SJCRH30 (cell line): Measurements from ENCODE around the gene NGEF. TPM values are rescaled to one million over a fixed set of nuclear protein-coding genes. Genes with fewer than 3 reads are reported as not detected.
"Not testable (repeated sequence)": the region's sequence is repeated elsewhere in the genome, so short reads cannot be mapped to it uniquely, and the experiment has no call there.

Experiments used
- DNase-seq, 2 experiments: peaks; one replicate each; pipeline ENCODE4 v3.0.0-alpha.2; 2015 to 2020
- H3K27ac ChIP-seq: fragments of 250-450 bp; sonication (Bioruptor Pico); 2 replicates; pipeline ENCODE4 v1.5.1; 2020; ENCODE audit warnings: mild to moderate bottlenecking, moderate library complexity
- H3K27me3 ChIP-seq: fragments of 250-450 bp; sonication (Bioruptor Pico); 2 replicates; pipeline ENCODE4 v1.5.1; 2020; ENCODE audit warnings: mild to moderate bottlenecking, moderate library complexity
- H3K36me3 ChIP-seq: fragments of 250-450 bp; sonication (Bioruptor Pico); 2 replicates; pipeline ENCODE4 v1.5.1; 2020; ENCODE audit warnings: mild to moderate bottlenecking, moderate library complexity
- H3K4me1 ChIP-seq: fragments of 250-450 bp; sonication (Bioruptor Pico); 2 replicates; pipeline ENCODE4 v1.5.1; 2020; ENCODE audit warnings: mild to moderate bottlenecking, moderate library complexity
- H3K4me3 ChIP-seq: fragments of 250-450 bp; sonication (Bioruptor Pico); 2 replicates; pipeline ENCODE4 v1.5.1; 2020; ENCODE audit warnings: mild to moderate bottlenecking, moderate library complexity
- H3K9me3 ChIP-seq: fragments of 250-450 bp; sonication (Bioruptor Pico); replicated peaks from 2 replicates; pipeline ENCODE4 v1.5.1; 2020; ENCODE audit warnings: mild to moderate bottlenecking, moderate library complexity
- total RNA-seq: library from RNA; depleted of rRNA; stranded (reverse); fragments of >200 nt; shearing (Covaris generic); gene quantifications from 2 replicates; pipeline ENCODE4 v1.2.3, GENCODE V29; 2014

Gene NGEF
- total RNA-seq, 1 experiment from 2014 or later, result not detected

DNA sequence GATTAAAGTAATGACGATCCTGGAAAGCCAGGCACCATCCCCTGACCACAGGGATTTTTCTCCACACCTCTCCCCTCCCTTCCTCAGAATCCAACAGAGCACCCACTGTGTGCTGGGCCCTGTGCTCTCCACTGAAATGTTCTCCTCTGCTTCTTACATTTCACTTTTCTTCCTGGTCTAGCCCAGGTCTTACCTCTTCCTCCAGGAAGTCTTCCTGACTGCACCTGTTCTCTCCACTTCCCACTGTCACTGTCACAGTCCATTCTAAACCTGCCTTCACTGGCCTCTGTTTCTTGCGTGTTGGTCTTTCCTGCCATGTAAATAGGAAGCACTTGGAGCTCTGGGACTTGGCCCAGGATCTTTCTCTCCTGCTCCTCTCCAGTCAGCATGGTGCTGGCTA, 7.4 kb upstream of the NGEF start:
- no peak for DNase-seq
- no peaks in the 10 kb centered on the region for H3K27me3 ChIP-seq
- no peaks in the 10 kb centered on the region; the same call in 1 of the 2 replicates for H3K9me3 ChIP-seq
- no peak overlapping the region for H3K27ac ChIP-seq
- H3K4me3 ChIP-seq, result no peak overlapping the region
- H3K4me1 ChIP-seq, result no peaks in the 10 kb centered on the region
- H3K36me3 ChIP-seq, result no peaks in the 10 kb centered on the region

DNA sequence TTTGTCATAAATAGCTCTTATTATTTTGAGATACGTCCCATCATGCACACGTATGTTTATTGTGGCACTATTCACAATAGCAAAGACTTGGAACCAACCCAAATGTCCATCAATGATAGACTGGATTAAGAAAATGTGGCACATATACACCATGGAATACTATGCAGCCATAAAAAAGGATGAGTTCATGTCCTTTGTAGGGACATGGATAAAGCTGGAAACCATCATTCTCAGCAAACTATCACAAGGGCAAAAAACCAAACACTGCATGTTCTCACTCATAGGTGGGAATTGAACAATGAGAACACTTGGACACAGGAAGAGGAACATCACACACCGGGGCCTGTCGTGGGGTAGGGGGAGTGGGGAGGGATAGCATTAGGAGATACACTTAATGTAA, 6.6 kb upstream of the NGEF start:
- H3K4me3 ChIP-seq, H3K27ac ChIP-seq, H3K36me3 ChIP-seq, H3K9me3 ChIP-seq, H3K27me3 ChIP-seq, DNase-seq, H3K4me1 ChIP-seq: not testable (repeated sequence)

DNA sequence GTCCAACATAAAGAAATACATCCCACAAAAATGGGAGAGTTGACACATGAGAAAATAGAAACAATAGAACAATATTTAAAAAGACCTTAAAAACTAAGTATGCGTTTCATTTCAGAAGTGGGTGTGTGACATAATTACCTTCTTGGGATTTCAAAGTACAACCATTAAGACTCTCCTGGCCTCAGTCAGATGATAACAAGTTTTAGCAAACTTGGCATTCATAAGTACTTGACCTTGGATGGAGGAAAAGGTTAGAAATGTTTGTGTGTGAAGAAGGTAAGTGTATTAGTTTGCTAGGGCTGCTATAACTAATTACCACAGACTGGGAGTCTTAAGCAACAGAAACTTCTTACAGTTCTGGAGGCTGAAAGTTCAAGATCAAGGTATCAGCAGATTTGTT, 4.9 kb upstream of the NGEF start:
- no peak for DNase-seq

DNA sequence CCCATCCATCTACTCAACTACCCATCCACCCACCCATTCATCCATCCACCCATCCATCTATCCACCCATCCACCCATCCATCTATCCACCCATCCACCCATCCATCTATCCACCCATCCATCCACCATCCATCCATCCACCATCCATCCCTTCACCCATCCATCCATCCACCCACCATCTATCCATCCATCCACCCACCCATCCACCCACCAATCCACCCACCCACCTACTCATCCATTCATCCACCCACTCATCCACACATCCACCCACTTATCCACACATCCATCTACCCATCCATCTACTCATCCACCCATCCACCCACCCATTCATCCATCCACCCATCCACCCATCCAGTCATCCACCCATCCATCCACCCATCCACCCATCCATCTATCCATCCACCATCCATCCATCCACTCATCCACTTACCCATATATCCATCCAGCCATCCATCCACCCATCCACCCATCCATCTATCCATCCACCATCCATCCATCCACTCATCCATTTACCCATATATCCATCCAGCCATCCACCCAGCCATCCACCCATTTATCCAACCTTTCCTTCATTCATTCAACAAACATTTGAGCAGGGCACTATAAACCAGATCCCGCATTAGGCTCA, 2.1 kb upstream of the NGEF start:
- no peaks in the 10 kb centered on the region for H3K4me1 ChIP-seq
- no peaks in the 10 kb centered on the region; the same call in 1 of the 2 replicates for H3K9me3 ChIP-seq
- DNase-seq, result no peak
- no peaks in the 10 kb centered on the region for H3K36me3 ChIP-seq
- no peak overlapping the region for H3K4me3 ChIP-seq
- no peaks in the 10 kb centered on the region for H3K27me3 ChIP-seq
- no peak overlapping the region for H3K27ac ChIP-seq

More for the DNA sequence above, 4.9 kb upstream of the NGEF start:
- Histone ChIP-seq H3K4me1 (no peaks in the 10 kb centered on the region), H3K9me3 (no peaks in the 10 kb centered on the region; the same call in 1 of the 2 replicates), H3K4me3 (no peak overlapping the region), H3K36me3 (no peaks in the 10 kb centered on the region), H3K27ac (no peak overlapping the region), H3K27me3 (no peaks in the 10 kb centered on the region)

DNA sequence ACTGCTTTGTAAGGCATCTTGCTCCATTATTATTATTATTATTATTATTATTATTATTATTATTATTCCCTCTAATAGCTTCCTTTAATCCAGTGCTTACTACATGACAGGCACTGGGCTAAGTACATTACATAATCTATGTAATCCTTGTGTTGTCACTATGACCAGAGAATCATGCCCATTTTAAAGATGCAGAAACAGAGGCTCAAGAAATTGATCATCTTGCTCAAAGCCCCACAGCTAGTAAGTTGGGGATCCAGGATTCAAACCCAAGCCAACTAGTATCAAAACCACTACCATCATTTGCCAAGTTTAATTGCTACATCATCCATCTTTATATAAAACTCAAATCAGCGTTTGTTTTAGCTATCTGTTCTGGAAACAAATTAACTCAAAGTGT, 594 bp upstream of the NGEF start:
- no peaks in the 10 kb centered on the region for H3K36me3 ChIP-seq
- H3K27ac ChIP-seq, result no peak overlapping the region
- no peaks in the 10 kb centered on the region for H3K27me3 ChIP-seq
- no peak overlapping the region for H3K4me3 ChIP-seq
- no peak for DNase-seq
- H3K4me1 ChIP-seq, result no peaks in the 10 kb centered on the region
- no peaks in the 10 kb centered on the region for H3K9me3 ChIP-seq

DNA sequence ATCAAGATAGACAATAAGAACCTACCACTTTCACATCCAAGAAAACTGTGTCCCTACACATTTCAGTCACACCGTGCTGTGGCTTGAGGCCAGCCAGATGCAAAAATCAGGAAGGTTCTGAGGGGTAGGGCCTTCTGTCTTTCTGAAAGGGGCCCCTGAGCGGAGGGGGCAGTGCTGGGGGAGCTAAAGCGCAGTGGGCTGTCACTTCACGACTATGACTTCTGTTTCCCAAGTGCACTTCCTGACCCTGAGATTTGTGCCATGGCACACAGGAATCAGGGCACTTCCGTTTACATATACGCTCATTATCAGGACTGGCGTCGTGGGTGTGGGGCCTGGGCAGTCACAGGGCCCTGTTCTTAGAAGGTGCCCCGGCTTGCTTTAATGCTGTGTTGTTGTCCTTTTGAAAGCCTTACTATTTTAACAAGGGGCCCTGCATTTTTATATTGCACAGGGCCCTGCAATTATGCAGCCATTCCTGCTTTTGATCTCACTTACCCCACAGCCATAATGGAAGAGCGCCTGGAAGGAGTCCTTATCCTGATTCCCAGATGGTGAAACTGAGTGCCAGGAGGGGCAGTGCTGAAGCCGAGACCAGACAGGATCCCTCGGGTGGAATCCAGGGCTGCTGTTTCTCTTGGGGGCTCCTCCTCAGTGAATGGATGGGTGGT, 620 bp downstream of the NGEF start:
- no peaks in the 10 kb centered on the region for H3K4me1 ChIP-seq
- H3K27me3 ChIP-seq, result no peaks in the 10 kb centered on the region
- no peaks in the 10 kb centered on the region for H3K9me3 ChIP-seq
- no peak overlapping the region for H3K27ac ChIP-seq
- H3K4me3 ChIP-seq, result no peak overlapping the region
- no peak for DNase-seq
- no peaks in the 10 kb centered on the region for H3K36me3 ChIP-seq

DNA sequence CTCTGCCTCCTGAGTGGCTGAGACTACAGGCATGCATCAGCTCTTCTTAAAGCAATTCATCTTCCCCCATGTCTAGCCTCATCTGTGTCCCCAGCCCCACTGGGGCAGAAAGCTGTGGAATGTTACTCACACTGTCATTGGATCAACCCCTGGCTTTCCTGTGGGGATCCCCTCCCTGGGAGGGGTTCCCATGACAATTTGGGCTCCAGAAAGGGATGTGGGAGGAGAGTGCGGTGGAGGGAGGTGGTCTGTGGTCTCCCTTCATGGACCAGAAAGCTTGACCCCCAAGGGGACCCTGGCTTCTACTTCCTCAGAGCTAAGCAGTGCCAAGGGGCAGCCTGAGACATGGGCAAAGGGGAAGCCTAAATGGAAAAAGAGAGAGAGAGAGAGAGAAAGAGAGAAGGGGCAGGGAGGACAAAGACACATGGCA, 1.3 kb downstream of the NGEF start:
- Histone ChIP-seq H3K36me3 (no peaks in the 10 kb centered on the region), H3K27ac (no peak overlapping the region), H3K27me3 (no peaks in the 10 kb centered on the region), H3K4me3 (no peak overlapping the region), H3K4me1 (no peaks in the 10 kb centered on the region), H3K9me3 (no peaks in the 10 kb centered on the region)
- DNase-seq, result no peak

DNA sequence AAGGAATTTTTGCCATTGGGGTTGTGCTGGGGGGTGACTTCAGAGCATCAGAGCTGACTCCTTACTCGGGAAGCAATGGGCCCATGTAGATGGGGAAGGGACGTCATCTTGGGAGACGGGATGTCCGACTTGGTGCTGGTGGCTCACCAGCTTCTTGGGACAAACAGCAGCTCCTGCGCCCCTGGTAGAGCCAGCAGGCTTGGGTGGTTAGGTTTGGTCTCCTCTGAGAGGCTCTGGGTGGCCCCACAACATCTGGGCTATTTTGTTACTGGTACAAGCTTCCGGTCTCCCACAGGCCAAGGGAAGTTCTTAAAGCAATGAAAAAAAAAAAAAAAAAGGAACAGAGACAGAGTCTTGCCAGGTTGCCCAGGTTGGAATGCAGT, 1.8 kb downstream of the NGEF start:
- H3K4me1 ChIP-seq, result no peaks in the 10 kb centered on the region
- H3K9me3 ChIP-seq, result no peaks in the 10 kb centered on the region
- H3K27ac ChIP-seq, result no peak overlapping the region
- no peaks in the 10 kb centered on the region for H3K27me3 ChIP-seq
- no peak for DNase-seq
- no peaks in the 10 kb centered on the region for H3K36me3 ChIP-seq
- H3K4me3 ChIP-seq, result no peak overlapping the region

DNA sequence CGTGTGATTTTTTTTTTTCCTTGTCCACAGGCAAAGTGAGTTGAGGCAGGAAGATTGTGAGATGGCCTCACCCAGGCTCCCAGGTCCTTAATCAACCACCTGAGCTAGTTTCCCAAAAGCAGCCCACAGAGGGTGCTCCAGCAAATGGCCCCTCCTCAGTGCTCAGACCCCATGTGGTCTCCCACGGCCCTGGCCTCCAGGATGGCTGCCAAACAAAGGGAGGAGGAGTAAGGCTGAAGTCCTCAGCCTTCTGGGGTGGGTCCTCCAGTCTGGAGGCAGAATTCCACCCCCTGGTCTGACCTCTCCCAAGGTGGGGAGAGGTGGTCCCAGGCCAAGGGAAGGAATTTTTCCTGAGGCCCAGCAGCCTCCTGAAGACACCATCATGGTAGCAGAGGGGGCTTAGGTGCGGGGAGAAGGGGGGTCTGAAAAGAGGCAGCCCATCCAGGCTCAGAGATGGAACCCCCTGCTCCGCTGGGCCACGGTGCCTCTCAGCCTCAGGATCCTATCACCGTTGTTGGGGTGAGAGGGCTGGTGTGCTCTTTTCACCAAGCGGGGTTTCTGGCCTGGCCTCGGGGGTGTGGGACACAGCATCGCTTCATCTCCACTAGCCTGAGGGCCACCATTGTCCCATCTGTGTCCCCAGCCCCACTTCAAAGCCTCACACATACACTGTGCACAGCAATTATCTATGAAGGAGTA, 2.3 kb downstream of the NGEF start:
- Histone ChIP-seq H3K36me3 (no peaks in the 10 kb centered on the region), H3K27ac (no peak overlapping the region), H3K4me1 (no peaks in the 10 kb centered on the region), H3K4me3 (no peak overlapping the region), H3K27me3 (no peaks in the 10 kb centered on the region), H3K9me3 (no peaks in the 10 kb centered on the region)
- DNase-seq, result no peak

DNA sequence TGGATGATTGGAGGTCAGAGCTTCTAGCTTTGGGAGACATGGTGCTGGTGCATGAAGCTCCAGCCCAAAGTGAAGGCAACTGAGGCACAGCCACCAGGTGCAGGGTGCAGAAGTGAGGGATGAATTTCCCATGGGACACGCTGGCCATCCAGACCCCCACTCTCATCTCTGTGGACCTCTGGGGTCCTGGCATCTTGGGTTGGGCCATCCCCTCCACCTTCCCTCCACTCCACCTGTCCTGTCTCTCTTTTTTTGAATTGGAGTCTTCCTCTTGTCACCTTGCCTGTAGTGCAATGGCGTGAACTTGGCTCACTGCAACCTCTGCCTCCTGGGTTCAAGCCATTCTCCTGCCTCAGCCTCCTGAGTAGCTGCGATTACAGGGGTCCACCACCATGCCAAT, 3.4 kb downstream of the NGEF start:
- Histone ChIP-seq H3K9me3 (no peaks in the 10 kb centered on the region), H3K4me1 (no peaks in the 10 kb centered on the region), H3K36me3 (no peaks in the 10 kb centered on the region), H3K4me3 (no peak overlapping the region), H3K27me3 (no peaks in the 10 kb centered on the region), H3K27ac (no peak overlapping the region)
- DNase-seq, result no peak

DNA sequence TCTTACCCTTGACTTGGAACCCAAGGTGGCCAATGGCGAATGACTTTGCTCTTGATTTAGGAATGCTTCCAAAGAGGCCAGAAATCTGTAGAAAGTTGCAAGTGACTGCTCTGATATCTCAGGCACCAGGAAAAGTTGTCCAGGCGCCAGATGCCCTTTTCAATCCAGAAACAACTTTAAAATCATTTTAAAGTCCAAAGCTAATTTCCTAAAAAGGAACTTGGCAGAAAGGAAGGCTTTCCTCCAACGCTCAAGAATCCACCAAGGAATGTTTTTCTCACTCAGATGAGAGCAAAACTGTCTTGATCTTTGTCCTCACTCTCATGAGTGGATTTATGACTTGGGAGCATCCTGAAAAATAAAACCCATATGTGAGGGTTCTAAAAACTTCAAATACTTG, 5.3 kb downstream of the NGEF start:
- no peak overlapping the region for H3K27ac ChIP-seq
- H3K36me3 ChIP-seq, result no peaks in the 10 kb centered on the region
- no peak for DNase-seq
- no peaks in the 10 kb centered on the region for H3K4me1 ChIP-seq
- no peaks in the 10 kb centered on the region for H3K27me3 ChIP-seq
- H3K4me3 ChIP-seq, result no peak overlapping the region
- no peaks in the 10 kb centered on the region for H3K9me3 ChIP-seq

DNA sequence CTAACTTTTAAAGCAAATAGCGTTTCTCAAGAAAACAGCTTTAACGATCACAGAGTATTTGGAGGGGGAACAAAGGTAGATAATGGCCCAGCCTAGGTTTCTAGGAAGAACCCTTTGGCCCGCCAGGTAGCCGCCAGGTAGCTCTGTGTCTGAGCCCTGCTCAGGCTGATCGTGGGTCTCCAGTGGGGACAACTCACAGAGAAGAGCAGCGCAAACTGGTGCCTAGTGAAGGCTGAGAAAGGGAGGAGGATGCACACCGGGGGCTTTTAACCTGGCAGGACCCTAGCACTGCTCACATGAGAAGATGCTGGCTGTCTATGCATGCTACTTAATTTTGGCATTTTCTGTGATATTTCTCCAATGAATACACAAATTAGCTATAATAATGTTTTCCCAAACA, 5.8 kb downstream of the NGEF start:
- Histone ChIP-seq H3K36me3 (no peaks in the 10 kb centered on the region), H3K27ac (no peak overlapping the region), H3K27me3 (no peaks in the 10 kb centered on the region), H3K4me1 (no peaks in the 10 kb centered on the region), H3K4me3 (no peak overlapping the region), H3K9me3 (no peaks in the 10 kb centered on the region)
- DNase-seq, result no peak

DNA sequence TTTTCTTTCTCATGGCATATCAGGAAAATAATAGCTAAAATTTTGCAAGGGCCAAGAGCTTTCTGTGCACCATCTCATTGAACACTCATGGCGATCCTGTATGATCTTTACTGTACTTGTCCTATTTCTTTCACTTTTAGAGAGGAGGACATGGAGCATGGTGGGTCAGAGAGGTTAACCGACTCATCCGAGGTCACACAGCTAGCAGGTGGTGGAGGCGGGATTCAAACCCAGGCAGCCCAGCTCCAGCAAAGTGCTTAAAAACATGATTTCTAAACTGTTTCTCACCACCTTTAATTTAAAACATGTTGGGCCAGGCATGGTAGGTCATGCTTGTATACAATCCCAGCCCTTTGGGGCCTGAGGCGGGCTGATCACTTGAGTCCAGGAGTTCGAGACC, 6.4 kb downstream of the NGEF start:
- no peak for DNase-seq
- Histone ChIP-seq H3K36me3 (no peaks in the 10 kb centered on the region), H3K9me3 (no peaks in the 10 kb centered on the region), H3K4me1 (no peaks in the 10 kb centered on the region), H3K4me3 (no peak overlapping the region), H3K27me3 (no peaks in the 10 kb centered on the region), H3K27ac (no peak overlapping the region)

DNA sequence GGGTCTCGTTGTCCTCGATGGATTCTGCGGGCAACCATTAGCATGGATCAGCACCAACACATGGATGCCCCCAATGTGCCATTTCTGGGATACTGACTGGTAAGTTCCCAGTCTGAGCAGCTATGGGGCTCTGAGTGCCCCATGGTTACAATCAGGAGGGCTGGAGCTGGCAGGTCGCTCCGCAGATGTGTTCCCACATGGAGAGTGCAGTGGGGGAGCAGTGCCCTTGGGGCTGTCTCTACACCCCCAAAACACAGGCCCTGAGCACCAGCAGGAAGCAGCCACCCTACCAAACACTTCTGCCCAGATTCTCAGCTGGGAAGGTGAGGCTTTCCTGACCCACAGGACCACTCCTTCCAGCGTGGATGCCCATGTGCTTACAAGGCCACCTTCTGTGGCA, 8.0 kb downstream of the NGEF start:
- H3K4me1 ChIP-seq, result no peaks in the 10 kb centered on the region
- no peaks in the 10 kb centered on the region for H3K9me3 ChIP-seq
- H3K36me3 ChIP-seq, result no peaks in the 10 kb centered on the region
- H3K4me3 ChIP-seq, result no peak overlapping the region
- no peak overlapping the region for H3K27ac ChIP-seq
- no peak for DNase-seq
- no peaks in the 10 kb centered on the region for H3K27me3 ChIP-seq

DNA sequence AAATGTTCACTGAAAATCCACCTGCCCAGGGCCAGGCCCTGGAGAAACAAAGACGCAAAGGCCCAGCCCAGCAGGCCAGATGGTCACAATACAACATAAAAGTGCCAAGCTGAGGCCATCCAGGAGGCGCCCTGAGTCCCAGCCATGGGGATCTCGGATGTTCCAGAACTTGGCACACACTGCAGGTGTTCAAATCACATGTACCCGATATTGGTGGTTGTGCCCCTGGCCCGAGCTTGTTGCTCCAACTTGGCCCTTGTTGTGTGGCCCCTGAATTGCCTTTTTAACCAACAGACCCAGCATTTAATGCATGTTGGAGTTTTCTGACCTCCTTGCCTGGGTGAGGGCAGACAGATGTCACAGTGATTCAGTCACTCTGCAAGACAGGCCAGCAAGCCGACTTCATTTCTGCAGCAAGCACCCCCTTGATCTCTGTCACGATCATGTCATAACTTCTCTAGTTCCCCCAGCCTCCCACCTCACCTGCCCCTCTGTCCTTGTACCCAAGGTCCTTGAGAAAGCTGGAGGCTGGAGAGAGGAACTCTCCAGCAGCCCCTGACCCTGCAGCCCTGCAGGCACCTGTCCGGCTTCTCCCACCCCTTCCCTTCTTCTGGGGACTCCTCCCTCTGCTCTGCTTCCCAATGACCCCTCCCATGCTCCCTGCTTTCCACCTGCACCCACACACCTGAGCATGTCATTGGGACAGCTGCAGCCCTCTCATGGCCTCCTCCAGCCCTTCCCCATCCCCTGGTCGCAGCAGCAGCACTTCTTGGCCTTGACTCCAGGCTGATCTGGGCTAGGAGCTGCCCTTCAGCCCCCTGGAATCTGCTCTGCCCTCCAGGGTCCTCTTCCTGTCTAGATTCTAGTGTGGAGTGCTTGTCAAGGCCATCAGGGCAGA, 9.1 kb downstream of the NGEF start:
- Histone ChIP-seq H3K4me3 (no peak overlapping the region), H3K36me3 (no peaks in the 10 kb centered on the region), H3K9me3 (no peaks in the 10 kb centered on the region), H3K27ac (no peak overlapping the region), H3K27me3 (no peaks in the 10 kb centered on the region), H3K4me1 (no peaks in the 10 kb centered on the region)
- no peak for DNase-seq
